CD8-positive, alpha-beta memory T cell (primary cell): ENCODE results near the gene STK11IP. TPM values are rescaled to one million over a fixed set of nuclear protein-coding genes. Genes with fewer than 3 reads are reported as not detected.
A peak's percentile ranks its signal among the peaks of the same experiment; 100 is the strongest.
"Not testable (repeated sequence)": the region's sequence is repeated elsewhere in the genome, so short reads cannot be mapped to it uniquely, and the experiment has no call there.

Source experiments
- CTCF ChIA-PET: fragments of 350-600 bp; sonication (Branson Sonifier 250); formaldehyde crosslinking; loops from one replicate; lab custom pipeline; 2021; ENCODE audit warnings: antibody characterized with exemption; lab: Charles Lee
- POLR2A ChIA-PET: fragments of 350-600 bp; sonication (Branson Sonifier 250); formaldehyde crosslinking; loops from one replicate; lab custom pipeline; 2021; ENCODE audit warnings: antibody characterized with exemption; lab: Charles Lee
- DNase-seq, 5 donors: peaks; one replicate each; pipeline versions ENCODE4 v3.0.0 to v3.0.0-alpha.2; 2020 to 2022; ENCODE audit warnings: mixed read lengths in 1 of 5
- H3K27ac ChIP-seq: one replicate; pipeline ENCODE4 v1.7.0; 2013; ENCODE audit warnings: low read depth, mild to moderate bottlenecking, low read length, moderate library complexity
- H3K27me3 ChIP-seq: 2 replicates; pipeline ENCODE4 v1.7.0; 2013; ENCODE audit warnings: low read length, mild to moderate bottlenecking; ENCODE audit not compliant: insufficient read depth, poor library complexity, severe bottlenecking
- H3K36me3 ChIP-seq: 2 replicates; pipeline ENCODE4 v1.7.0; 2013; ENCODE audit warnings: mild to moderate bottlenecking, low read length, moderate library complexity; ENCODE audit not compliant: insufficient read depth
- H3K4me1 ChIP-seq: 2 replicates; pipeline ENCODE4 v1.7.0; 2013; ENCODE audit warnings: mild to moderate bottlenecking, low read length, moderate library complexity; ENCODE audit not compliant: insufficient read depth
- H3K4me3 ChIP-seq: 2 replicates; pipeline ENCODE4 v1.7.0; 2013; ENCODE audit warnings: mild to moderate bottlenecking, low read length
- H3K9me3 ChIP-seq: 2 replicates; pipeline ENCODE4 v1.7.0; 2013; ENCODE audit warnings: mild to moderate bottlenecking, low read length
- H3K27ac Mint-ChIP-seq, 8 donors: one replicate each; pipeline ENCODE4 v1.8.0; 2020 to 2021; ENCODE audit warnings: mixed read lengths in 8 of 8, mild to moderate bottlenecking in 6 of 8, inconsistent platforms in 3 of 8, moderate library complexity in 3 of 8
- H3K27me3 Mint-ChIP-seq, 2 donors: one replicate each; pipeline ENCODE4 v1.8.0; 2020 to 2021; ENCODE audit warnings: mixed read lengths in 2 of 2, mild to moderate bottlenecking in 1 of 2, moderate library complexity in 1 of 2
- H3K36me3 Mint-ChIP-seq, 3 donors: one replicate each; pipeline ENCODE4 v1.8.0; 2020 to 2021; ENCODE audit warnings: mixed read lengths in 3 of 3, inconsistent platforms in 1 of 3, mild to moderate bottlenecking in 1 of 3
- H3K4me1 Mint-ChIP-seq, 3 donors: one replicate each; pipeline ENCODE4 v1.8.0; 2020 to 2021; ENCODE audit warnings: mixed read lengths in 3 of 3, inconsistent platforms in 1 of 3, mild to moderate bottlenecking in 1 of 3
- H3K4me3 Mint-ChIP-seq, 7 donors: one replicate each; pipeline ENCODE4 v1.8.0; 2020 to 2021; ENCODE audit warnings: mixed read lengths in 7 of 7, mild to moderate bottlenecking in 6 of 7, moderate library complexity in 4 of 7, inconsistent platforms in 2 of 7
- H3K9me3 Mint-ChIP-seq, 5 donors: one replicate each; pipeline ENCODE4 v1.8.0; 2020 to 2022; ENCODE audit warnings: mixed read lengths in 5 of 5, mild to moderate bottlenecking in 3 of 5, moderate library complexity in 2 of 5, inconsistent platforms in 1 of 5
- polyA plus RNA-seq: library from polyadenylated mRNA; unstranded; fragments of 300-500 nt; fragmentation: Illumina TruSeq; gene quantifications from one replicate; pipeline ENCODE4 v1.2.3, GENCODE V29; 2021
- total RNA-seq, 2 experiments: library from RNA; stranded (reverse); gene quantifications; one replicate each; pipeline ENCODE4 v1.2.3, GENCODE V29; 2021

STK11IP gene
- total and polyA plus RNA-seq, 3 experiments from 2014 or later = 12.6 to 32.2 (median 26.2) TPM

DNA sequence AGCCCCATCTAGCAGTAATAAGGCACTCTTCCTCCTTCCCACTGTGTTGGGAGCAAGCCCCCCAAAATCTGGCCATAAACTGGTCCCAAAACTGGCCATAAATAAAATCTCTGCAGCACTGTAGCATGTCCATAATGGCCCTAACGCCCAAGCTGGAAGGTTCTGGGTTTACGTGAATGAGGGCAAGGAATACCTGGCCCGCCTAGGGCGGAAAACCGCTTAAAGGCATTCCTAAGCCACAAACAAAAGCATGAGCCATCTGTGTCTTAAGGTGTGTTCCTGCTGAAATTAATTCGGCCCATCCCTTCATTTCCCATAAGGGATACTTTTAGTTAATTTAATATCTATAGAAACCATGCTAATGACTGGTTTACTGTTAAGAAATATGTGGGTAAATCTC lies 54.0 kb downstream of the STK11IP start:
- DNase-seq, H3K4me1 Mint-ChIP-seq, H3K27ac Mint-ChIP-seq, H3K27ac ChIP-seq, H3K27me3 ChIP-seq, H3K4me1 ChIP-seq, POLR2A ChIA-PET, H3K9me3 Mint-ChIP-seq, H3K4me3 Mint-ChIP-seq, H3K36me3 ChIP-seq, H3K9me3 ChIP-seq, H3K36me3 Mint-ChIP-seq, H3K4me3 ChIP-seq: not testable (repeated sequence)
- CTCF ChIA-PET = interaction anchor here (3.2 kb wide), 1 partner anchor 9 kb away, joined by 11 read pairs; no protein-coding TSS in a partner anchor
- peaks cover 29 to 84% of the 10 kb centered on the region in 2 donors for H3K27me3 Mint-ChIP-seq

DNA sequence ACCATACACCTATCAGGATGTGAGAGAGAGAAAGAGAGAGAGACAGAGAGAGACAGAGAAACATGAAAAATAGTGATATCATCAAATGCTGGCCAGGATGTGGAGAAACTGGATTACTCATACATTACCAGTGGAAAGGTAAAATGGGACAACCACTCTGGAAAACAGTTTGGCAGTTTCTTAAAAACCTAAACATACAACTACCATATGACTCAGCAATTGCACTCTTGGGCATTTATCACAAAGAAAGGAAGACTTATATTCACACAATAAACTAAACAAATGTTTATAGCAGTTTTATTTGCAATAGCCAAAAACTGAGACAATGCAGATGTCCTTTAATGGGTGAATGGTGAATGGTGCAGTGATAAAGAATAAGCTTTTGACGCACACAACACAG lies 58.9 kb downstream of the STK11IP start:
- no peak overlapping the region for H3K27ac ChIP-seq
- H3K27ac Mint-ChIP-seq = no peak overlapping the region
- H3K4me3 ChIP-seq = no peak overlapping the region
- H3K4me1 ChIP-seq = no peaks in the 10 kb centered on the region
- no peak overlapping the region for H3K4me3 Mint-ChIP-seq
- peaks cover 29 to 65% of the 10 kb centered on the region in 2 donors for H3K27me3 Mint-ChIP-seq
- H3K9me3 ChIP-seq = no peaks in the 10 kb centered on the region
- no peaks in the 10 kb centered on the region for H3K36me3 Mint-ChIP-seq
- H3K27me3 ChIP-seq = peaks cover 7% of the 10 kb centered on the region
- H3K36me3 ChIP-seq = no peaks in the 10 kb centered on the region
- H3K4me1 Mint-ChIP-seq = no peaks in the 10 kb centered on the region
- no peak for DNase-seq
- POLR2A ChIA-PET = no interaction called here
- CTCF ChIA-PET = no interaction called here
- H3K9me3 Mint-ChIP-seq = peaks cover 7 to 12% (median 12%) of the 10 kb centered on the region in 5 donors

DNA sequence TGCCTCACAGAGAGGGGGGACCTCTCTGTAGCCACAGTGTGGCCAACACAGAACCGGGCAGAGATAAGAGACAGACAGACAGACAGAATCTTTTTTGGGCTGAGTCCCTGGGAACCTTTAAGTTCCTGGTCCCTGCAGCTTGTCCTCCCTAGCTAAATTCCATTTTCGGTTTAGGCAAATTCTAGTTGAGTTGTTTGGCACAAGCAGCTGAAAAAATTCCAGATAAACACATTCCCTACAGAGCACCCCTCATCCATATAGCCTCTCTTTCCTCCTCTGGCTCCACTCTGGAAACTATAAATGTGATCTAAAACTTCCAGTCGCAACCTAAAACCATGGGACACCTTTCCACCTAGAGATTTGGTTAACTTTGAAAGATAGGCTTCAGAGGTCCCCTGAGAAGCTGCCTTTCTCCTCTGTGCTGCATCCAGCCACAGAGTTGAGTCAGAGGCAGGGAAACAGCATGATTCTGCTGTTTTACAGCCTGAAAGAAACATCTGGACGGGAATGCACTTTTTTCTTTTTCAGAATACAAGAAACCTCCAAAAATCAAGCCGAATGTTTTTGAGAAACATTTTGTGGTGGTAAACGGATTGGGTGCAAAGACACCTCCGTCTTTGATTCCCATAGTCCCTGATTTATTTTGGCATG lies 60.7 kb downstream of the STK11IP start:
- H3K27me3 ChIP-seq = peaks cover 6% of the 10 kb centered on the region
- Mint-ChIP-seq H3K4me3 (no peak overlapping the region), H3K4me1 (no peaks in the 10 kb centered on the region), H3K9me3 (peaks cover 7 to 18% (median 11%) of the 10 kb centered on the region in 5 donors), H3K36me3 (no peaks in the 10 kb centered on the region), H3K27me3 (peaks cover 24 to 52% of the 10 kb centered on the region in 2 donors), H3K27ac (no peak overlapping the region)
- ChIA-PET CTCF (no interaction called here), POLR2A (no interaction called here)
- no peaks in the 10 kb centered on the region for H3K9me3 ChIP-seq
- H3K4me3 ChIP-seq = no peak overlapping the region
- DNase-seq = no peak
- no peaks in the 10 kb centered on the region for H3K36me3 ChIP-seq
- H3K27ac ChIP-seq = no peak overlapping the region
- no peaks in the 10 kb centered on the region for H3K4me1 ChIP-seq

DNA sequence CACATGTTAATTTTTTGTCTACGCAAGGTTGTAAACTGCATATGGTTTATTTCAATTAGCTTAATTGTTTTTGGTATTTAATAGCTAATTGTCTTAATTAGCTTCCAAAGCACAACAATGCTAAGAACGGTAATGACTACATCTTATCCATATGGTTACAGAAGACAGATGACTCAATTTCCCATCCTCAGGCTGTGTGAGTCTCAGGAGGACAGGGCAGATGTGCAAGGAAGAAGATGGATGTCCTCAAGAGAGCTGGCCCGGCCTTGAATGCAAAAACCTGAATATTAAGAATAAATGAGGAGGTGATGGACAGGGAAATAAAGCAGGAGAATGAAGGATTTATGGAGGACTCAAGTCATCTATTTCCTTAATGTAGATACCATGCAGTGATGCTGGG lies 61.2 kb downstream of the STK11IP start:
- Histone ChIP-seq H3K27me3 (peaks cover 3% of the 10 kb centered on the region), H3K9me3 (no peaks in the 10 kb centered on the region), H3K4me3 (no peak overlapping the region), H3K36me3 (no peaks in the 10 kb centered on the region), H3K4me1 (no peaks in the 10 kb centered on the region), H3K27ac (no peak overlapping the region)
- no peak for DNase-seq
- Mint-ChIP-seq H3K4me1 (no peaks in the 10 kb centered on the region), H3K4me3 (no peak overlapping the region), H3K27ac (no peak overlapping the region), H3K36me3 (no peaks in the 10 kb centered on the region), H3K27me3 (peaks cover 25 to 54% of the 10 kb centered on the region in 2 donors), H3K9me3 (peaks cover 7 to 18% (median 11%) of the 10 kb centered on the region in 5 donors)
- ChIA-PET CTCF (no interaction called here), POLR2A (no interaction called here)

DNA sequence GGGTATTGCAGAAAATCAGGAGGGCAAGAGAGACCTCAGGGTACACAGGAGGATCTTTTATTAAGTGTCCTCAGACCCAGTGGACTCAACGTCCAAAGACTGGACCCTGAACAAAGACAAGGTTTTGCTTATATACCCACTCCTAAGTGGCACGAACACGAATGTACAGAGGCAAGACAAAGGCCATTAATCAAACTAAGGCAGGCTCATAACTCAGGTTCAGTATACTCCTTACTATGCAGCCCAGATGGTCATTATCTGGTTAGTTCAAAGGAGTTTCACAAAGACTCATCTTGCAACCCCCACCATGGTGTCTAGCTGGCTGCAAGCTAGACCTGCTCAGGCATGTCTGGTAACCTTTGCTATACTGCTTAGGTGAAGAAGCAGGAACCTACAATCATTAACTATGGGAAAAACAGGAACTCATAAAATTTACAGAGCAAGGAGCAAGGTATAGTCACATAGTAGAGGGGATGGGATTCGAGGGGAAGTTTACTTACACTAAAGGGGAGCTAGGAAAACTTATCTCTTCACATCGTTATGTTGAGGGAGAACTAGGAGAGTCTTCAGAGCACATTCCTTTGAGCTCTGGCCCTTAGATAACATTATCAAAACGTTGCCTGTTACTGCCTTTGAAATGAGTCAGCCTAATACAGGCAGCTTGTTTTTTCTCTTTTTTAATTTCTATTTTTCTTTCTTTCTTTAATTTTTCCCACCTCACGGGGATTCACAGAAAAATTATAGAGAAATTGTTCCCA lies 63.7 kb downstream of the STK11IP start:
- H3K9me3 ChIP-seq = no peaks in the 10 kb centered on the region
- peaks cover 3% of the 10 kb centered on the region for H3K27me3 ChIP-seq
- ChIA-PET POLR2A (no interaction called here), CTCF (interaction anchor here (1.2 to 1.7 kb wide), 2 partner anchors 18 to 28 kb away, joined by 3 to 4 read pairs; no protein-coding TSS in a partner anchor)
- no peaks in the 10 kb centered on the region for H3K36me3 Mint-ChIP-seq
- H3K27ac Mint-ChIP-seq = no peak overlapping the region
- H3K4me1 Mint-ChIP-seq = no peaks in the 10 kb centered on the region
- H3K36me3 ChIP-seq = no peaks in the 10 kb centered on the region
- peaks cover 18 to 57% of the 10 kb centered on the region in 2 donors for H3K27me3 Mint-ChIP-seq
- H3K4me1 ChIP-seq = no peaks in the 10 kb centered on the region
- no peak overlapping the region for H3K4me3 ChIP-seq
- H3K9me3 Mint-ChIP-seq = peaks cover 7 to 18% (median 11%) of the 10 kb centered on the region in 5 donors
- H3K27ac ChIP-seq = peak overlapping the region; percentile 12
- no peak for DNase-seq
- H3K4me3 Mint-ChIP-seq = no peak overlapping the region

DNA sequence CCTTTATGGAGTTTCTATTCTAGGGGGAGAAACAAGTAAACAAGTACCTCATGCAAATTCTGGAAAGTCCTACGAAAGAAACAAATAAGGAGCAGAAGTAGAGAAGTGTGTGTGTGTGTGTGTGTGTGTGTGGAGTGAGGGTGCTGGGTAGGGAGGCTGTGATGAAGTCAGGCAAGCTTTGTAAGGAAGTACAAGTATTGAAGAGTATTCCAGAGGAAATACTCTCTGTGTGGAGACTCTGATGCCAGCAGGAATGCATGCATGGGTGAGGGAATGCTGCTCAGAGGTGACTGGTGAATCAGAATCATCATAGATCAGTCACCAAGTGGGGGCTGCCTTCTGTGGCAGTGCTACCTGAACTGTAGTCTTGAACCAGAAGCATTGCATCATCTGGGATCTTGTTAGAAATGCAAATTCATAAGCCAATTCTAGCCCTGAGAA lies 64.3 kb downstream of the STK11IP start:
- no peak for DNase-seq
- Mint-ChIP-seq H3K36me3 (no peaks in the 10 kb centered on the region), H3K27me3 (peaks cover 18 to 58% of the 10 kb centered on the region in 2 donors), H3K27ac (no peak overlapping the region), H3K4me1 (no peaks in the 10 kb centered on the region), H3K4me3 (no peak overlapping the region), H3K9me3 (peaks cover 7 to 18% (median 11%) of the 10 kb centered on the region in 5 donors)
- no peaks in the 10 kb centered on the region for H3K4me1 ChIP-seq
- CTCF ChIA-PET = no interaction called here
- POLR2A ChIA-PET = no interaction called here
- peaks cover 3% of the 10 kb centered on the region for H3K27me3 ChIP-seq
- H3K9me3 ChIP-seq = no peaks in the 10 kb centered on the region
- H3K27ac ChIP-seq = no peak overlapping the region
- no peaks in the 10 kb centered on the region for H3K36me3 ChIP-seq
- no peak overlapping the region for H3K4me3 ChIP-seq

DNA sequence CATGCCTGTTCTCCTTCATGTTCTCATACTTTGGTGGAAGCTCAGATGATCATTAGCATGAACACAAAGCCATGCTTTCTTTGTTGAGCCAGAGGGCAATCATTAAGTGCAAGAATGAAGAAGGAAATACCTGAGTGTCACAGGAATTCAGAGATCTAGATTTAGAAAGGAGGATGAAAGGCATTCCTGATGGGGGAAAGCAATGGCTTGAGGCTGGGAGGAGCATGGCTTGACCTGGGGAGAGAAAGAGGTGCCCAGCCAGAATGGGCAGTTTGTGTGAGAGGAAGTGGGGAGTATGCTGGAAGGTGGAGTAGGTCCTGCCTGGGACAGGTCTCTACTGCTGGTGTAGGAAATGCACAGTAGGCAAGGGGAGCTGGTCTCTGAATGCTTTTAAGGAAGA lies 64.9 kb downstream of the STK11IP start:
- no peak for DNase-seq
- Histone ChIP-seq H3K27me3 (peaks cover 3% of the 10 kb centered on the region), H3K27ac (no peak overlapping the region), H3K4me1 (no peaks in the 10 kb centered on the region), H3K4me3 (no peak overlapping the region), H3K9me3 (no peaks in the 10 kb centered on the region), H3K36me3 (no peaks in the 10 kb centered on the region)
- Mint-ChIP-seq H3K36me3 (no peaks in the 10 kb centered on the region), H3K27me3 (peaks cover 22 to 54% of the 10 kb centered on the region in 2 donors), H3K4me1 (no peaks in the 10 kb centered on the region), H3K27ac (no peak overlapping the region), H3K4me3 (no peak overlapping the region), H3K9me3 (peaks cover 7 to 18% (median 11%) of the 10 kb centered on the region in 5 donors)
- POLR2A ChIA-PET = no interaction called here
- CTCF ChIA-PET = no interaction called here

DNA sequence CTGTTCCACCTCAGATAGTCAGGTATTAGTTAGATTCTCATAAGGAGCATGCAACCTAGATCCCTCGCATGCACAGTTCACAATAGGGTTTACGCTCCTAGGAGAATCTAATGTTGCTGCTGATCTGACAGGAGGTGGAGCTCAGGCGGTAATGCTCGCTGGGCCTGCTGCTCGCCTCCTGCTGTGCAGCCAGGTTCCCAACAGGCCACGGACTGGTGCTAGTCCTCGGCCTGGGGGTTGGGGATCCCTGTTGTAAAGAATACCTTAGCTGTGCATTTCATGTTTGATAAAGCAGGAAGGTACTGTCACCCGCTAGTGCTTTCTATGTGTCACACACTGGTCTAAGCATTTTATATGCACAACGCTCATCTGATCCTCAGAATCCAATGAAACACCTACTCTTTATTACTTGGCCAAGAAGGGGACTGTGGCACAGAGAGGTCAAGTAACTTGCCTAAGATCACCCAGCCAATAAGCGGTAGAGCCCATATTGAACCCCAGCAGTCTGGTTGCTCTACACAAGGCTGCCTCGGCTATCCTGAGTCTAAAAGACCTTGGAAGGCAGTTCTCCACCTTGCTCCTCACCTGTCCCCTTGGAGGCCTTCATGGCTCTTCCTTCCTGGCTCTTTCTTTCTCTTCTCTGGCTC lies 65.6 kb downstream of the STK11IP start:
- POLR2A ChIA-PET = no interaction called here
- H3K36me3 ChIP-seq = no peaks in the 10 kb centered on the region
- no peak overlapping the region for H3K27ac Mint-ChIP-seq

More for the DNA sequence above, 65.6 kb downstream of the STK11IP start:
- no peaks in the 10 kb centered on the region for H3K36me3 Mint-ChIP-seq
- Histone ChIP-seq H3K27ac (no peak overlapping the region), H3K27me3 (peaks cover 3% of the 10 kb centered on the region), H3K4me1 (no peaks in the 10 kb centered on the region), H3K9me3 (no peaks in the 10 kb centered on the region), H3K4me3 (no peak overlapping the region)
- peaks cover 22 to 55% of the 10 kb centered on the region in 2 donors for H3K27me3 Mint-ChIP-seq
- no peak overlapping the region for H3K4me3 Mint-ChIP-seq
- peaks cover 7 to 18% (median 11%) of the 10 kb centered on the region in 5 donors for H3K9me3 Mint-ChIP-seq
- no peaks in the 10 kb centered on the region for H3K4me1 Mint-ChIP-seq
- CTCF ChIA-PET = no interaction called here
- no peak for DNase-seq
